CD4-positive, CD25-positive, alpha-beta regulatory T cell (primary cell): Measurements from ENCODE around the gene TRAK2. TPM values are rescaled to one million over a fixed set of nuclear protein-coding genes. Genes with fewer than 3 reads are reported as not detected.
"Not testable (repeated sequence)": the region's sequence is repeated elsewhere in the genome, so short reads cannot be mapped to it uniquely, and the experiment has no call there.

Source experiments
- ATAC-seq, 2 donors: fragments of 150-1000 bp; cut with Tn5 transposase; one replicate each; pipeline ENCODE4 v1.10.0; 2021; ENCODE audit warnings: low read depth in 2 of 2, moderate number of reproducible peaks in 2 of 2, moderate library complexity in 1 of 2
- DNase-seq, 3 donors: peaks; one replicate each; pipeline versions ENCODE4 v3.0.0 to v3.0.0-alpha.2; 2012 to 2022; ENCODE audit warnings: mixed read lengths in 1 of 3
- H3K27ac ChIP-seq: one replicate; pipeline ENCODE4 v1.7.0; 2013; ENCODE audit warnings: mild to moderate bottlenecking, low read length; ENCODE audit not compliant: insufficient read depth, poor library complexity, severe bottlenecking
- H3K27me3 ChIP-seq: one replicate; pipeline ENCODE4 v1.7.0; 2013; ENCODE audit warnings: low read length; ENCODE audit not compliant: control insufficient read depth, insufficient read depth
- H3K36me3 ChIP-seq: one replicate; pipeline ENCODE4 v1.7.0; 2013; ENCODE audit warnings: mild to moderate bottlenecking, low read length, moderate library complexity; ENCODE audit not compliant: control insufficient read depth, insufficient read depth
- H3K4me1 ChIP-seq: 2 replicates; pipeline ENCODE4 v1.7.0; 2013; ENCODE audit warnings: mild to moderate bottlenecking, low read length; ENCODE audit not compliant: insufficient read depth, control insufficient read depth, poor library complexity, severe bottlenecking
- H3K4me3 ChIP-seq: one replicate; pipeline ENCODE4 v1.7.0; 2013; ENCODE audit warnings: low read depth, mild to moderate bottlenecking, low read length, moderate library complexity
- H3K9me3 ChIP-seq, 2 experiments: 1 replicate in 1 of 2; 2 replicates in 1 of 2; pipeline ENCODE4 v1.7.0; 2013; ENCODE audit warnings: low read length in 2 of 2, mild to moderate bottlenecking in 1 of 2, moderate library complexity in 1 of 2; ENCODE audit not compliant: control insufficient read depth in 2 of 2
- H3K27ac Mint-ChIP-seq, 3 donors: one replicate each; pipeline ENCODE4 v1.8.0; 2020 to 2022; ENCODE audit warnings: mild to moderate bottlenecking in 3 of 3, mixed read lengths in 3 of 3, moderate library complexity in 2 of 3
- H3K27me3 Mint-ChIP-seq: one replicate; pipeline ENCODE4 v1.8.0; 2022; ENCODE audit warnings: mild to moderate bottlenecking, mixed read lengths
- H3K36me3 Mint-ChIP-seq: one replicate; pipeline ENCODE4 v1.8.0; 2020; ENCODE audit warnings: mixed read lengths
- H3K4me1 Mint-ChIP-seq, 4 donors: one replicate each; pipeline ENCODE4 v1.8.0; 2020 to 2022; ENCODE audit warnings: mixed read lengths in 4 of 4, mild to moderate bottlenecking in 1 of 4
- H3K4me3 Mint-ChIP-seq, 4 donors: one replicate each; pipeline ENCODE4 v1.8.0; 2020 to 2022; ENCODE audit warnings: mild to moderate bottlenecking in 4 of 4, mixed read lengths in 4 of 4, moderate library complexity in 3 of 4
- H3K9me3 Mint-ChIP-seq, 7 donors: one replicate each; pipeline ENCODE4 v1.8.0; 2020 to 2022; ENCODE audit warnings: mixed read lengths in 7 of 7, mild to moderate bottlenecking in 3 of 7, moderate library complexity in 2 of 7
- polyA plus RNA-seq, 4 donors: library from polyadenylated mRNA; unstranded; fragments of 300-500 nt; fragmentation: Illumina TruSeq; gene quantifications; one replicate each; pipeline ENCODE4 v1.2.3, GENCODE V29; 2021
- total RNA-seq: library from RNA; stranded (reverse); gene quantifications from one replicate; pipeline ENCODE4 v1.2.3, GENCODE V29; 2022

Gene TRAK2
- total and polyA plus RNA-seq, 5 donors from 2014 or later = 53.0 to 66.5 (median 58.9) TPM

GRCh38 chr2:201433394-201433995, 17.8 kb downstream of the TRAK2 start:
- Mint-ChIP-seq H3K27me3 (no peaks in the 10 kb centered on the region), H3K4me1 (peaks cover 44 to 82% (median 60%) of the 10 kb centered on the region in 4 donors), H3K4me3 (peak overlapping the region in 3 of 4 donors; percentile 26 to 77 (median 41)), H3K36me3 (peaks cover 14% of the 10 kb centered on the region), H3K9me3 (peaks cover 0 to 4% (median 0%) of the 10 kb centered on the region in 7 donors), H3K27ac (peak overlapping the region; percentile 86 to 89 (median 87))
- no peaks in the 10 kb centered on the region for H3K9me3 ChIP-seq
- peaks cover 2% of the 10 kb centered on the region for H3K36me3 ChIP-seq
- ATAC-seq (no peak), DNase-seq (peak in 1 of 3 donors; percentile 41)
- H3K27ac ChIP-seq = peak overlapping the region; percentile 49
- peak overlapping the region; percentile 71 for H3K4me3 ChIP-seq
- H3K4me1 ChIP-seq = peaks cover 28% of the 10 kb centered on the region
- no peaks in the 10 kb centered on the region for H3K27me3 ChIP-seq

GRCh38 chr2:201432621-201433393, 18.5 kb downstream of the TRAK2 start:
- H3K27me3 Mint-ChIP-seq = no peaks in the 10 kb centered on the region
- Histone ChIP-seq H3K36me3 (peaks cover 2% of the 10 kb centered on the region), H3K27ac (peak overlapping the region; percentile 71), H3K27me3 (no peaks in the 10 kb centered on the region), H3K4me3 (peak overlapping the region; percentile 71), H3K4me1 (peaks cover 28% of the 10 kb centered on the region), H3K9me3 (no peaks in the 10 kb centered on the region)
- peaks cover 37 to 79% (median 56%) of the 10 kb centered on the region in 4 donors for H3K4me1 Mint-ChIP-seq
- DNase-seq (no peak), ATAC-seq (no peak)
- peaks cover 11% of the 10 kb centered on the region for H3K36me3 Mint-ChIP-seq
- H3K27ac Mint-ChIP-seq = peak overlapping the region; percentile 86 to 94 (median 89)
- H3K9me3 Mint-ChIP-seq = peaks cover 0 to 4% (median 0%) of the 10 kb centered on the region in 7 donors
- peak overlapping the region; percentile 24 to 77 (median 44) for H3K4me3 Mint-ChIP-seq

DNA sequence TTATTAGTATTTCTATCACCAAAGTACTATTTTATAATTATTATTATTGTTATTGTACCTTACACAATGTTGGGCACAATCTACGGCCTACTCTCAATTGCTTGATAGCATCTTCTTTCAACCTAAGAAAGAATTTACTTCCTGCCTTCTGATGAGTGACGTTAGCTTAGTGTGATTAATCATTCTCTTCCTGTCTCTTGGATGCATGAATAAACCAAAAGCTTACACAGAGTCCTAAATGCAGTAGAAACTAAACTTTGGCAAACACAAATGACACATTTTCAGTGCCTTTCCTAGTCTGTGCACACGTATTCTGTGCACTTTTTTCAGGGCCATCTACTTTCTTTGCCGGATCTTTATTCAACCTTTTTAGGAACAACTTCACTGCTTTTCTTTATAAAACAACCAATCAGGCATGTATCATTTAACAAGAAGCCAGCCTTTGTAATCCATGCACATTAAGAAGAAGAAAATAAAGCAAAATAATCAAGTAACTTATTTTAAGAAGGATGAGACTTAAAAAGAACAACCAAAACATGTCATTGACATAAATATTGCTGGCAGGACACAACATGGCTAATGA, 19.1 kb downstream of the TRAK2 start:
- Histone ChIP-seq H3K27ac (peak overlapping the region; percentile 71), H3K4me3 (peak overlapping the region; percentile 71), H3K36me3 (no peaks in the 10 kb centered on the region), H3K27me3 (no peaks in the 10 kb centered on the region), H3K9me3 (no peaks in the 10 kb centered on the region), H3K4me1 (peaks cover 28% of the 10 kb centered on the region)
- DNase-seq (peak in 2 of 3 donors; percentile 45 to 76), ATAC-seq (peak; percentile 95 to 96)
- Mint-ChIP-seq H3K27me3 (no peaks in the 10 kb centered on the region), H3K4me3 (peak overlapping the region; percentile 63 to 79 (median 72)), H3K27ac (peak overlapping the region; percentile 86 to 94 (median 89)), H3K36me3 (peaks cover 11% of the 10 kb centered on the region), H3K4me1 (peaks cover 31 to 73% (median 51%) of the 10 kb centered on the region in 4 donors), H3K9me3 (peaks cover 0 to 4% (median 0%) of the 10 kb centered on the region in 7 donors)

DNA sequence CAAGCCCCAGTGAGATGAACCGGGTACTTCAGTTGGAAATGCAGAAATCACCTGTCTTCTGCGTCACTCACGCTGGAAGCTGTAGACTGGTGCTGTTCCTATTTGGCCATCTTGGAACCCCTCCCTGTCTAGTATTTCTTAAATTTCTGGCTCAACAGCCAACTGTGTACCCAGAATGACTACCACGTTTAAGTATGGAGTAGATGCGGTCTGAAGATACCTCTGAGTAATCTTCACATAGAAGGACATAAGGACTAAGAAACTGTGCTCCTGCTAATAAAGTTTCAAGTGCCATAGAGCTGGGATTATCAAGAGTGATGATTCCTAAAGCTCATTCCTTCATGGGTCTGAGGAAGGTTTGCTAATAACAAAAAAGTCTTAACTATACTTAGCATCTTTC, 20.4 kb downstream of the TRAK2 start:
- Histone ChIP-seq H3K27ac (no peak overlapping the region), H3K36me3 (no peaks in the 10 kb centered on the region), H3K27me3 (no peaks in the 10 kb centered on the region), H3K4me1 (peaks cover 28% of the 10 kb centered on the region), H3K4me3 (no peak overlapping the region), H3K9me3 (no peaks in the 10 kb centered on the region)
- H3K4me3 Mint-ChIP-seq = no peak overlapping the region
- H3K27ac Mint-ChIP-seq = peak overlapping the region; percentile 56 to 86 (median 86)
- peaks cover 23 to 75% (median 45%) of the 10 kb centered on the region in 4 donors for H3K4me1 Mint-ChIP-seq
- DNase-seq (no peak), ATAC-seq (no peak)
- H3K27me3 Mint-ChIP-seq = no peaks in the 10 kb centered on the region
- H3K9me3 Mint-ChIP-seq = peaks cover 0 to 4% (median 0%) of the 10 kb centered on the region in 7 donors
- H3K36me3 Mint-ChIP-seq = peaks cover 11% of the 10 kb centered on the region

GRCh38 chr2:201430322-201430721, 20.9 kb downstream of the TRAK2 start:
- not testable (repeated sequence) for H3K9me3 Mint-ChIP-seq, H3K4me3 ChIP-seq, H3K27me3 Mint-ChIP-seq, H3K9me3 ChIP-seq, H3K27me3 ChIP-seq, H3K36me3 ChIP-seq, ATAC-seq, DNase-seq, H3K4me3 Mint-ChIP-seq, H3K27ac ChIP-seq
- Mint-ChIP-seq H3K4me1 (peaks cover 21 to 74% (median 43%) of the 10 kb centered on the region in 4 donors), H3K27ac (peak overlapping the region in 2 of 3 donors; percentile 56 to 86), H3K36me3 (peaks cover 11% of the 10 kb centered on the region)
- peaks cover 28% of the 10 kb centered on the region for H3K4me1 ChIP-seq

- peaks cover 18 to 72% (median 42%) of the 10 kb centered on the region in 4 donors for H3K4me1 Mint-ChIP-seq
Measured at GRCh38 chr2:201429835-201430234, 21.4 kb downstream of the TRAK2 start.

GRCh38 chr2:201428366-201428765, 22.9 kb downstream of the TRAK2 start:
- H3K27me3 Mint-ChIP-seq, H3K27me3 ChIP-seq: not testable (repeated sequence)
- peaks cover 17 to 64% (median 37%) of the 10 kb centered on the region in 4 donors for H3K4me1 Mint-ChIP-seq

More at GRCh38 chr2:201429835-201430234, 21.4 kb downstream of the TRAK2 start:
- H3K27ac ChIP-seq, H3K9me3 ChIP-seq, H3K4me3 Mint-ChIP-seq, H3K27me3 ChIP-seq, DNase-seq, H3K27me3 Mint-ChIP-seq, H3K9me3 Mint-ChIP-seq, H3K36me3 ChIP-seq, ATAC-seq, H3K4me3 ChIP-seq: not testable (repeated sequence)
- peaks cover 28% of the 10 kb centered on the region for H3K4me1 ChIP-seq
- Mint-ChIP-seq H3K27ac (peak overlapping the region in 1 of 3 donors; percentile 22), H3K36me3 (peaks cover 11% of the 10 kb centered on the region)

More at GRCh38 chr2:201428366-201428765, 22.9 kb downstream of the TRAK2 start:
- H3K9me3 Mint-ChIP-seq, ATAC-seq, H3K27ac ChIP-seq, H3K4me3 ChIP-seq, H3K4me3 Mint-ChIP-seq, H3K9me3 ChIP-seq, DNase-seq, H3K36me3 ChIP-seq: not testable (repeated sequence)
- H3K4me1 ChIP-seq = peaks cover 22% of the 10 kb centered on the region
- Mint-ChIP-seq H3K27ac (peak overlapping the region in 1 of 3 donors; percentile 36), H3K36me3 (peaks cover 11% of the 10 kb centered on the region)
